Endothelial cell (in vitro differentiated cells): ENCODE measurements around the gene COL4A4. TPM values are rescaled to one million over a fixed set of nuclear protein-coding genes. Genes with fewer than 3 reads are reported as not detected.

Experiments used
- DNase-seq: peaks from one replicate; pipeline ENCODE4 v3.0.0; 2021; ENCODE audit warnings: low spot score
- H3K27ac Mint-ChIP-seq: one replicate; pipeline ENCODE4 v1.8.0; 2021; ENCODE audit warnings: mixed read lengths, inconsistent platforms; ENCODE audit not compliant: unreplicated experiment
- H3K27me3 Mint-ChIP-seq: one replicate; pipeline ENCODE4 v1.8.0; 2021; ENCODE audit warnings: mild to moderate bottlenecking, moderate library complexity, mixed read lengths, inconsistent platforms; ENCODE audit not compliant: unreplicated experiment
- H3K36me3 Mint-ChIP-seq: one replicate; pipeline ENCODE4 v1.8.0; 2021; ENCODE audit warnings: mild to moderate bottlenecking, low read depth, mixed read lengths, inconsistent platforms; ENCODE audit not compliant: unreplicated experiment
- H3K4me1 Mint-ChIP-seq: one replicate; pipeline ENCODE4 v1.8.0; 2021; ENCODE audit warnings: mild to moderate bottlenecking, mixed read lengths, inconsistent platforms; ENCODE audit not compliant: unreplicated experiment
- H3K4me3 Mint-ChIP-seq: one replicate; pipeline ENCODE4 v1.8.0; 2021; ENCODE audit warnings: mild to moderate bottlenecking, mixed read lengths, inconsistent platforms; ENCODE audit not compliant: unreplicated experiment
- H3K9me3 Mint-ChIP-seq: one replicate; pipeline ENCODE4 v1.8.0; 2021; ENCODE audit warnings: mixed read lengths, inconsistent platforms; ENCODE audit not compliant: unreplicated experiment
- total RNA-seq: library from RNA; stranded (reverse); fragmentation: NEBNext Ultra II Directional; extraction: Animal tissue kit (Norgen Biotek cat#: 25700); gene quantifications from one replicate; pipeline ENCODE4 v1.2.1, GENCODE V29; 2021; ENCODE audit not compliant: unreplicated experiment
- TF ChIP-seq, protein P1 (sequence below): fragments of 200-600 bp; sonication (generic); IDR thresholded peaks from one replicate; pipeline ENCODE4 v1.5.0; 2021; ENCODE audit warnings: antibody characterized with exemption; ENCODE audit not compliant: unreplicated experiment

COL4A4 gene
- total RNA-seq, 1 donor from 2014 or later = 0.15 TPM

DNA sequence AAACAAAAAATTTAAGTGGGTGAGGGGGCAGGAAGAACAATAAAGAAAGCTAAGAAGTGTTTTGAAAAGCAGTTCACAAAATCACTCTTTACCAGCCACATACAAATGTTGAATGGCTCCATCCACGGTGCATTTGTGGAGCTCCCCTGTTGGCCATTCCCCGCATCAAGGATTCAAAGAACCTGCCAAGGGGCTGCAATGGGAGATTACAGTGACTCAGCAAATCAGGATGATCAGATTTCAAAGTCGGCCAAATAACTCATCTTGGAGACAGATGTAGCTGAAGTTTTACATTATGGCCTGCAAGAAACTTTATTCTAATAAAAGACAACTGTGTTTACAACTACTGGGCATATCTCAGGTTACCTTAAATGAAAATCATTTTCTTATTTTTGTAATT is 27.4 kb upstream of the COL4A4 start:
- no peaks in the 10 kb centered on the region for H3K36me3 Mint-ChIP-seq
- no peak overlapping the region for H3K4me3 Mint-ChIP-seq
- TF ChIP-seq, protein P1, sequence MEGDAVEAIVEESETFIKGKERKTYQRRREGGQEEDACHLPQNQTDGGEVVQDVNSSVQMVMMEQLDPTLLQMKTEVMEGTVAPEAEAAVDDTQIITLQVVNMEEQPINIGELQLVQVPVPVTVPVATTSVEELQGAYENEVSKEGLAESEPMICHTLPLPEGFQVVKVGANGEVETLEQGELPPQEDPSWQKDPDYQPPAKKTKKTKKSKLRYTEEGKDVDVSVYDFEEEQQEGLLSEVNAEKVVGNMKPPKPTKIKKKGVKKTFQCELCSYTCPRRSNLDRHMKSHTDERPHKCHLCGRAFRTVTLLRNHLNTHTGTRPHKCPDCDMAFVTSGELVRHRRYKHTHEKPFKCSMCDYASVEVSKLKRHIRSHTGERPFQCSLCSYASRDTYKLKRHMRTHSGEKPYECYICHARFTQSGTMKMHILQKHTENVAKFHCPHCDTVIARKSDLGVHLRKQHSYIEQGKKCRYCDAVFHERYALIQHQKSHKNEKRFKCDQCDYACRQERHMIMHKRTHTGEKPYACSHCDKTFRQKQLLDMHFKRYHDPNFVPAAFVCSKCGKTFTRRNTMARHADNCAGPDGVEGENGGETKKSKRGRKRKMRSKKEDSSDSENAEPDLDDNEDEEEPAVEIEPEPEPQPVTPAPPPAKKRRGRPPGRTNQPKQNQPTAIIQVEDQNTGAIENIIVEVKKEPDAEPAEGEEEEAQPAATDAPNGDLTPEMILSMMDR = no peak
- DNase-seq = no peak
- no peaks in the 10 kb centered on the region for H3K9me3 Mint-ChIP-seq
- H3K4me1 Mint-ChIP-seq = no peaks in the 10 kb centered on the region
- H3K27ac Mint-ChIP-seq = no peak overlapping the region
- peaks cover 1% of the 10 kb centered on the region for H3K27me3 Mint-ChIP-seq

DNA sequence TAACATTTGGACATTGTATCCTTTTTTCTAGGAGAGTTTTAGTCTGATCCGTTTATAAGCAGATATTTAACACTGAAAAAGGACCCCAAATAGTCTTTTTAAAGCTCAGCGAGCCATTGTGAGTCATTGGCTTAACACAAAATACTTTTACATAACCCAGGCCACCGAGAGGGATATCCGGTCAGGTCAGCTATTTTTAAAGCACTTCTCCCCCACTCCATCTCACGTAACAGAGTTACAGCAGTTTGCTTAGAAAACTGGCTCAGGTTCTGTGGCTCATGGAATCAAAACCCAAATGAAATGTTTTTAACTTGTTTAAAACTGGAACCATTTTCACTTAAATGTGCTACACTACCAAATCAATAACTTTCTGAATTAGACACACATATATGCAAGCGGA is 24.3 kb upstream of the COL4A4 start:
- H3K27me3 Mint-ChIP-seq = peaks cover 1% of the 10 kb centered on the region
- no peak overlapping the region for H3K4me3 Mint-ChIP-seq
- no peak overlapping the region for H3K27ac Mint-ChIP-seq
- no peak for DNase-seq
- no peaks in the 10 kb centered on the region for H3K9me3 Mint-ChIP-seq
- no peaks in the 10 kb centered on the region for H3K36me3 Mint-ChIP-seq
- no peaks in the 10 kb centered on the region for H3K4me1 Mint-ChIP-seq
- TF ChIP-seq, protein P1 = no peak

DNA sequence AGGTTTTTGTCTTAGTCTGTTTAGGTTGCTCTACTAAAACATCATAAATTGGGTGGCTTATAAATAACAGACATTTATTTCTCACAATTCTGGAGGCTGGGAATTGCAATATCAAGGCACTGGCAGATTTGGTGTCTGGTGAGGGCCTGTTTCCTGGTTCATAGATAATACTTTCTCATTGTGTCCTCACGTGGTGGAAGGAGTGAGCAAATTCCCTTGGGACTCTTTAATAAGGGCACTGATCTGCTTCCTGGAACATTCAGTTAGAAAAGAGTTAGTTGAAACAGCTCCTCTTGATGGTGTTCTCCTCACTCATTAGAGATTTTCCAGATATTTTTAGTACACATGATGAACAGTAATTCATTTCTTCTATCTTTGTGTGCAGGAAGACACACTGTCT is 22.7 kb upstream of the COL4A4 start:
- Mint-ChIP-seq H3K27ac (no peak overlapping the region), H3K36me3 (no peaks in the 10 kb centered on the region), H3K27me3 (peaks cover 1% of the 10 kb centered on the region), H3K9me3 (no peaks in the 10 kb centered on the region), H3K4me1 (no peaks in the 10 kb centered on the region), H3K4me3 (no peak overlapping the region)
- TF ChIP-seq, protein P1 = no peak
- no peak for DNase-seq

DNA sequence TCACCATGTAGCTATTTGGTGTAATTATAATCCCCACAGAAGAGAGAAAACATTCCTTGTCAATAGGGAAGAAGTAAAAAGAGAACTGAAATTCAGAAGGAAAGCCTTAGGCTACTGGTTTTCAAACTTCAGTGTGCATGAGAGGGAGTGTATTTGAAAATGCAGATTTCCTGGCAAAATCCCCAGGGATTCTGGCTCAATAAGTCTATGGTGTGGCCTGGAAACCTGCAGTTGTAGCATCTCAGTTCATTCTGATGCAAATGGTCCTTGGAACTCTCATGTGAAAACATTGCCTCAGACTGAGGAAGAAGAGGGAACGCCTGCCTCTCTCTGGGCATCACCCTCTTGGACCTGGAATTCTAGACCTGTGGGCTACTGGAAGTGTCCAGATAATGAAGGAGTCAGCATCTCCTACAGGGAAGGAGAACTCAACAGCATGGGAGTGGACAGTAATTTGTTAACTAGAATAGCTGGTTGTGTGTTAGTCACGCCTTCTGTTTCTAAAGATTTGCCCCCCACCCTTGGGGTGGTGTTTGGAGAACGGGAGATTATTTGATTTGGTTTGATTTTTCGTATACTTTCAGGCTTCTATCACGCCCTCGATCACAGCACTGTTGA is 21.7 kb upstream of the COL4A4 start:
- TF ChIP-seq, protein P1 = no peak
- Mint-ChIP-seq H3K9me3 (no peaks in the 10 kb centered on the region), H3K4me3 (no peak overlapping the region), H3K4me1 (no peaks in the 10 kb centered on the region), H3K27me3 (peaks cover 1% of the 10 kb centered on the region), H3K36me3 (no peaks in the 10 kb centered on the region), H3K27ac (no peak overlapping the region)
- no peak for DNase-seq

DNA sequence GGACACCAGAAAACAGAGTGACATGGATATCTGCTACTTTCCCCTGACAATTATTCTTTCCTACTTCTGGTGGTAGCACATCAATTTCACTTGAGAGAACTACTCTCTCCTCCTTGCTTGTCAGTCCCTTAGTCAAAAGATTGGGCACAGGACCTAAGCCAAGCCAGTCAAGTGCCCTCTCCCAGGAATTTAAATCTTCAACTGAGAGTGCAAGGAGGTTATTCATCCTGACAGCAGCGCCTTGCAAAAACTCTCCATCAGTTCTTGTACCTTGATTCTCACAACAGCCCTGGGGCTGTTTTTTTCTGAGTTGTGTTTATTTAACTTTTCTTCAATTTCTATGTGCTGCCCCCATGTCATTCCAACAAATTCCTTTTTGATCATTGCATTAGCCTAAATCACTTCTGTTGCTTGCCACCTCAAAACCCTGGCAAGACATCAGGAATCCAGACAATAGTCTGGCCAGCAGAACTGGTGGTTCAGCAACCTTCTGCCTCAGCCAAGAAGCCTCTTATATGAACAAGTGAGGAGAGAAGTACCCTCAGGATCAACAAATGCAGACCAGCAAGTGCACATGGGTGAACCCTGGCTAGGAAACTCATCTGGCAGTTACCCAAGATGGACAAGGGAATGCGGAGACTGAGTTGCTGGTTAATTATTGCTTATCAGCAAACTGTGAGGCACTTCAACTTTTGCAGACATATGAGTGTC is 19.8 kb upstream of the COL4A4 start:
- Mint-ChIP-seq H3K27me3 (no peaks in the 10 kb centered on the region), H3K4me3 (no peak overlapping the region), H3K4me1 (no peaks in the 10 kb centered on the region), H3K9me3 (no peaks in the 10 kb centered on the region), H3K27ac (no peak overlapping the region), H3K36me3 (no peaks in the 10 kb centered on the region)
- TF ChIP-seq, protein P1 = no peak
- no peak for DNase-seq
